ENCODE results near the gene ANXA10.
"Not testable (repeated sequence)": the region's sequence is repeated elsewhere in the genome, so short reads cannot be mapped to it uniquely, and the experiment has no call there.

Gene ANXA10

GRCh38 chr4:168163106-168163505 is 70.8 kb downstream of the ANXA10 start:
- DNase-seq: no peak

GRCh38 chr4:168164045-168164444 is 71.7 kb downstream of the ANXA10 start:
- no peak for DNase-seq

GRCh38 chr4:168164915-168165548 is 72.7 kb downstream of the ANXA10 start:
- no peak for DNase-seq

DNA sequence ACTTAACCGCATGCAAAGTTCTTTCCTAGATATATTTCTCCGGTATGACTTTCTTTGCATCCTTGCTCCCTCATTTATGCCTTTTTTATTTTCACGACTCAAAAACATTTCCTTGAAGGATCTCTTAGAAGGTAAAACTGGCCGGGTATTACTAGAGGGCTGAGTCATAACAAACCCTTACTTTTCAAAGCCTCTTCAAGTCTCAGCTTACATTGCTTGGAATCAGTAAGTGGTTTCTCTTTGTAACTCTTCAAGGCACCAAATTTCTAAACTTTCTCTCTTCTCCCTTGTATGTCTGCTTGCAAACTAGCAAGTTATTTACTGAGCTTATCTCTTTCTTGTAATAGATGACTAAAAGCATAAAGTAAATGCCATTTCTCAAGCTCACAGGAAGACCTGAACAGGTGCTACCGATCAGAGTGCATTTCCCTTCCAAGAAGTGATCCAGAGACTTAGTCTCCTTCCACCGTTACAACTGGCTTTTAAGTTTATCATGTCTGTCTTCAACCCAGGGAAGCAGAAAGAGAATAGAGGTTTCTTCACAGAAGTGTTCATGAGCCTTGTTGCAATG is 75.5 kb downstream of the ANXA10 start:
- DNase-seq: no peak

GRCh38 chr4:168174308-168174707 is 82.0 kb downstream of the ANXA10 start:
- no peak for DNase-seq

GRCh38 chr4:168177546-168178149 is 85.3 kb downstream of the ANXA10 start:
- DNase-seq: no peak

DNA sequence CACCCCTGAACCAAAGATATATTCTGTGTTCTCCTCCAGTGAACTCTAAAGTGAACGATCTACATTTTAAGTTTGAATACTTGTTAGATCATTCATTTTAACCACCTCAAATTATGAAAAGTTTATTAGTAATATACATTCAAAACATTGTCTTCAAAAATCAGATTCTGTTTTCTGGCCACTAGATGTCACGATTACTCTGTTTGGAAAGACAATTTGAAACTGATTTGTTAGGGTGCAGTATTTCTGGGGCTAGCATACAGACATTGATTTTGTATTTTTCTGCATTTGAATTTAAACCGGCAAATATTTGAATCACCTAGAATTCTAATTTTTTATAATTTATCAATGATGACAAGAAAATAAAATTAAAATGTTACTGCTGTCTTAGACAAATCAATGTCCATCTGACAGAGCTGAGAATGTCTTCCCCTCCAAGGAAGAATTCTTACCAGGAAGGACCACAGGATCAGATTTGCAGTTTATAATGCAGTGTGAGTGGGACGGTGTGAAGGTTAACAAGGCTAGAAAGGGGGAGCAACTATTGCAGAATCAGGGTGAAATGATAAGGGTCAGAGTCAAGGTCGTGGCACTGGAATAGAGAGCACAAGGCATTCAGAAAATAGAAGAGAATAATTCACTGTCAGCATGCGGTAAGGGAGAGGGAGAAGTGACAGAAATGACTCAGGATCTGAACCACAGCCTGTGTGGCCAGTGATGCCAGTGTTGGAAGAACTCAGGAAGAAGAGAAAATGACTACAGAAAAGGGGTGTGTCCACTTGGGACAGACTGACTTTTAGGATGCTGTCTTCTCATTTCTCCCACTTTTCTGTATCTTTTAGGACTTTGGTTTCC is 91.6 kb downstream of the ANXA10 start:
- peak; percentile 54 for DNase-seq

DNA sequence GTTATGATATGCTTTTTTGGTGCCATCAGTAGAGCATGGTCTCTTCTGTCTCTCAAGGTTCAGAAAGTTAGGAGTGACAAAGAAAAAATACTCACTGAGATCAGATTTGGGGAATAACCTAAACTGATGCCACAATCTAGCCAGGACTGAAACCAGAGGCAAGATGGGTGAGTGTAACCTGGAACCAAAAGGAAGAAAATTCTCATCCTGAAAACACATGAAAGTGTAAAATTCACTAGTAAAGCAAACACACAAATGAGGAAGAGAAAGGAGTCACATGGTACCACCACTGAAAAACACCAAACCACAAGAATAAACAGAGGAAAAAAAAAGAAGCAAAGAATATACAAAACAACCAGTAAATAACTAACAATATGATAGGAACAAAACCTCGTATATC is 96.4 kb downstream of the ANXA10 start:
- no peak for DNase-seq

- DNase-seq: peak; percentile 50
Observed at GRCh38 chr4:168197926-168198325, 105.6 kb downstream of the ANXA10 start.

DNA sequence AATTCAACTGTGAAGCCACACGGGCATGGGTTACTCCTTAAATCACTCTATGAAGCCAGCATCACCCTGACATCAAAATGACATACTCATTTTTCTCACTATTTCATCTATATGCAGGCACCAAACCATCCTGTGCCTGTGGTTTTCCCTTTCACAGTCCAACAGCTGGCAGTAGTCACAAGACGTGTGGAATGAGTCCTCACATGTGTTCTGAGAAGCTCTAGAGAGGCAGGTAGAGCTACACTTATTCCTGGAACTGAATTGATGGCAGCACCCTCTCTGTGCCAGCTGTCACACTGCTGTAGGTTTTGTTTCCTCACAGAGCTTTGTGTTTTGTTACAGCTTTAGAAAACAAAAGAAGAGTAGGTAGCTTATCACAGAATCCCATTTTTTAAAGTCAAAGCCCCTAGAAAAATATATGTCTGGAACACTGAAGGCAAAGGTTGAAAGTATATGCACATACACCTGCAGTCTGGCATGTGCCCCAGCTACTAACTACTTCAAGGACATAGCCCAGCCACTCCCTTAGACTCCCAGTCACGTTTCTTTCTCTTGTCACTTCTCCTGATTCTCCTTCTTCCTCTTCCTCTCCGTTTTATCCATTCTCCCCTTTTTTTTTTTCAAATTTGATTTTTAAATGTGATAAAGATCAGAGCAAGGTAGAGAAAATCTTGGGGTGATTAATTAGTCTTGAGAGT is 107.1 kb downstream of the ANXA10 start:
- DNase-seq: no peak

GRCh38 chr4:168200685-168201084 is 108.3 kb downstream of the ANXA10 start:
- no peak for DNase-seq

- no peak for DNase-seq
Observed at GRCh38 chr4:168203233-168203911, 111.0 kb downstream of the ANXA10 start.

- no peak for DNase-seq
Observed at GRCh38 chr4:168208957-168209614, 116.7 kb downstream of the ANXA10 start.

DNA sequence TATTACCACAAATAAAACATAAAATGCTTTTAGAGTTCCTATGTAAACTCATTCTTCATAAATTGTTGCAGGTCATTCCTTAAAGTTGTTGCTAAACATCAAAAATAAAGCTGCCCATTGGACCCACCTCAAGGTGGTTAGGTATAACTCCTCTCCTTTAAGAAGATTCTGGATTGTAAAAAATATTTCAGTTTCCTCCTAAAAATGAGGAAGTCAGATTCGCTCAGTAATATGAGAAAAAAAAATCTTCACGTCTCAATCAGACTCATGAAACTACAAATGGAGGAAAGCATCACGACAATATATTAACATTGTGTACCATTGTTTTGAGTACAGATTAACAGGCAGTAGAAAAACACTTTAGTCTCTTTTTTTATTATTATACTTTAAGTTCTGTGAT is 120.3 kb downstream of the ANXA10 start:
- DNase-seq: no peak

DNA sequence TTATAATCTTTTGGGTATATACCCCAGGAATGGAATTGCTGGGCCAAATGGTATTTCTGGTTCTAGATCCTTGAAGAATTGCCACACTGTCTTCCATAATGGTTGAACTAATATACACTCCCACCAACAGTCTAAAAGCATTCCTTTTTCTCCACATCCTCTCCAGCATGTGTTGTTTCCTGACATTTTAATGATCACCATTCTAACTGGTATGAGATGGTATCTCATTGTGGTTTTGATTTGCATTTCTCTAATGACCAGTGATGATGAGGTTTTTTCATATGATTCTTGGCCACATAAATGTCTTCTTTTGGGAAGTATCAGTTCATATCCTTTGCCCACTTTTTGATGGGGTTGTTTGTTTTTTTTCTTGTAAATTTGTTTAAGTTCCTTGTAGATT is 121.2 kb downstream of the ANXA10 start:
- not testable (repeated sequence) for DNase-seq

- peak; percentile 68 for DNase-seq
Observed at GRCh38 chr4:168218645-168219044, 126.3 kb downstream of the ANXA10 start.

DNA sequence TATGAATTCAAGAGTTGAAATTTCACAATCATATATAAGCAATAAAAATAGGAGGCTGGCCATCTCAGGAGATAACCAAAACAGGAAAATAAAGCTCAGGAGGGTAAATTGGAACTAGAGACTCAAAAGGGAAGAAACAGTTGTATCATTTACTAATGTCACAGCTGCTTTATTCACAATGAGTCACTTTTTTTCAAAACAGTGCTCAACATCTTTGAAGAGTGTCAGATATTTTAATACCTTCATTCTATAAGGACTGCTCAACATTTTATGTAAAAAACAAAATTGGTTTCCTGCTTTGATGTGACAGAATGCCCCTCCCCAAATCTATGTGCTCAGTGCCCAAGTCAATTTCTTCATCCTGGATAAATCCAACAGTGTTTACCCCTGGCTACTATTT is 128.6 kb downstream of the ANXA10 start:
- peak; percentile 5 for DNase-seq

DNA sequence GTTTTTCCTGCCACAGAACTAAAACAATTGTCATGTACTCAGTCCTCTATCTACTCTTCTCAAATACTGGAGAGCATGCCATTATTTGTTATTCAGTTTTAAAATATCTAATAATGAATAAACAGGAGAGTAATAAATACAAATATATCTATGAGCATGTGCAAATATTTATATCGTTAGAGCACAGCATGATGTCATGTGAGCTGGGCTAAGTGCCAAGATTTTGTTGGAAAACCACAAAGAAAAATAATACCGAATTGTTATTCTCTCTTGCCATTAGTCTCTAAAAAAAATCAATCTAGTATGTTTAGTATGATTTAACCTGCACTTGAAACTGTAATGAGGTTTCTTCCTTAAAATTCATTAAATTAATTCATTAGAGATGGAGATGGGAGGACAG is 129.0 kb downstream of the ANXA10 start:
- peak; percentile 79 for DNase-seq

Data from fibroblast of skin of scalp (primary cell).